Measurements from ENCODE around the gene CLDN17.

CLDN17 gene

GRCh38 chr21:30166705-30167104 is at the start of gene CLDN17:
TSS of gene CLDN17 (minus strand) at chr21:30166805. CDS start at chr21:30166617, 188 bp downstream.
- DNase-seq: no peak

GRCh38 chr21:30216041-30216723 is 49.6 kb upstream of the CLDN17 start, which contains the start of gene CLDN8:
TSS of gene CLDN8 (minus strand) at chr21:30216097. CDS start at chr21:30215925, 172 bp downstream.
- DNase-seq: no peak

- no peak for DNase-seq
These were observed 44.5 kb upstream of the CLDN17 start for GRCh38 chr21:30211071-30211470.

GRCh38 chr21:30209601-30210000 is 43.0 kb upstream of the CLDN17 start:
- DNase-seq: no peak

DNA sequence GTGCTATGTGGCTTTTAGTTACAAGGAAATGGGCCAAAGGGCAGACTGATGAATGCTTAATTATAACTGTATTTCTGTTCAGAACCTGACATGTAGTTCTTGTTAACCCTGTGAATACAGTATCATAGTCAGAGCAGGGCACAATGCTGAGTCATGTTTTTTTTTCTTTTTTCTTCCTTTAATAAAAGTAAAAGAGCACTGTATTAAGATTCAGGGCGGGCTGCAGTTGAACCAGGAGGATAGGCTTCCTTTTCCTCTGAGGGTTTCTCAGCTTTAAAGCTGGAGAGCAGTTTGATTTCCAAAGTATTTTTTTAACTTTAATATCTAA is 40.6 kb upstream of the CLDN17 start:
- no peak for DNase-seq

GRCh38 chr21:30206551-30207251 is 40.1 kb upstream of the CLDN17 start:
- no peak for DNase-seq

- DNase-seq: no peak
These were observed 33.4 kb upstream of the CLDN17 start for GRCh38 chr21:30200000-30200399.

- DNase-seq: no peak
These were observed 28.2 kb upstream of the CLDN17 start for GRCh38 chr21:30194701-30195299.

- DNase-seq: no peak
These were observed 26.6 kb upstream of the CLDN17 start for GRCh38 chr21:30193201-30193600.

- no peak for DNase-seq
These were observed 23.9 kb upstream of the CLDN17 start for GRCh38 chr21:30190554-30190953.

GRCh38 chr21:30189773-30190172 is 23.2 kb upstream of the CLDN17 start:
- no peak for DNase-seq

DNA sequence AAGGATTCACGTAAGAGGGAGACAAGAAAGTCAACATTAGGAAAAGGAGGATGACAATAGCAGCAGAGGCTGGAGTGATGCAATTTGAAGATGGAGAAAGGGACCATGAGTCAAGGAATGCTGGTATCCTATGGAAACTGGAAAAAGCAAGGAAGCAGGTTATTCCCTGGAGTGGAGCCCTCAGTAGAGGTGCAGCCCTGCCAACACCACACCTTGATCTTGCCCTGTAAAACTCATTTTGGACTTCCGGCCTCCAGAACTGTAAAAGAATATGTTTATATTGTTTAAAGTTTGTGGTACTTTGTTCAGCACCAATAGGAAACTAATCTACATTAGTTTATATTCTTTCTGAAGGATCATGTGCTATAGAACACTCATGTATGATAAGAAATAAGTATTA is 19.6 kb upstream of the CLDN17 start:
- no peak for DNase-seq

- no peak for DNase-seq
These were observed 1.5 kb upstream of the CLDN17 start for GRCh38 chr21:30168086-30168485.

DNA sequence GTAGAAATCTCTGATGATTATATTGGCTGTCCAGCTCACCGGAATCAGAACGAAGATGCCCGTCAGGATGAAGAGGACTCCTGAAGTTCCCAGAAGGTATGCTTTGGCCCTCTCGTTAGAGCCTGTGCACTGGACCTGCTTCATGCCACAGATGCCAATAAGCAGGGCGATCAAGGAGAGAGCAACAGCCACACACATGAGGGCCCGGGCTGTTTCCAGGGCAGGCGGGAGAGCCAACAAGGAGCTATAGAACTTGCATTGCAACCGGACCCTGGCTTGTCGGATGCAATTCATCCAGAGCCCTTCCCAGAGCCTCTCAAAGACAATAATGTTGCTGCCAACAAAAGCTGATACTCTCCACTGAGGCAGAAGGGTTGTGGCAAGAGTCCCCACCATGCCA is 434 bp downstream of the CLDN17 start:
- DNase-seq: no peak

DNA sequence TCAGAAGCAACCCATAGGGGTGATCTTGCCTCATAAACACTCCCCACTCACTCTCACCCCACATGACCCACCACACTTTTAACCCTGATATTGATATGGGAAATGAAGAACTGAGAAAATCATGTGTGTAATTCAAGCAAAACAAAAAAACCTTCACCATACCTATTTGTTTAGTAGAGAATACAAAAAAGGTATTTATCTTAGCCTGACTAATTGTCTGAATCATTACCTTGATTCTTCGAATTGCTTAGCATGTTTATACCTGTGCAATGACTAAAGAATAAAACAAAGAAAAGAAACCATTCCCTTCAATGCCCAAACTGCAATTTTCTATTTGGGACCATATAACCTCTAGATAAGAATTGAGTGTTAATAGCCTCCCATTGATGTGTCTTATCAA is 1.8 kb downstream of the CLDN17 start:
- DNase-seq: no peak

GRCh38 chr21:30153697-30154340 is 12.8 kb downstream of the CLDN17 start:
- DNase-seq: no peak

DNA sequence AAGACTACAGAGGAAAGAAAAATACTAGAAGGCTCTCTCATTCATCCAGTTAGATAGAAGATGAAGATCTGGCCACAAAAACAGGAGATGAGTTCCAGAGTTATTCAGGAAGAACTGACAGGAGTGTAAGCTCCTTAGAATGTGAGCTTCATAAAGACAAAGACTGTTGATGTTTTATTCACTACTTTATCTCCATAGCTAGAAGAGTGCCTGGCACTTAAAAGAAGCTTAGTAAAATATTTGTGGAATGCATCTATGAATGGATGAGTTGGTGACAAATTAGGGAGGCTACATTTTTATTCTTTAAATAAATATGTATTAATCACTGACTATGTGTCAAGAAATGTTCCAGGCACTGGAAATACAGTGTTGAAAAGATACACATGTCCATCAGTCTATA is 13.8 kb downstream of the CLDN17 start:
- no peak for DNase-seq

GRCh38 chr21:30148906-30149305 is 17.7 kb downstream of the CLDN17 start:
- no peak for DNase-seq

DNA sequence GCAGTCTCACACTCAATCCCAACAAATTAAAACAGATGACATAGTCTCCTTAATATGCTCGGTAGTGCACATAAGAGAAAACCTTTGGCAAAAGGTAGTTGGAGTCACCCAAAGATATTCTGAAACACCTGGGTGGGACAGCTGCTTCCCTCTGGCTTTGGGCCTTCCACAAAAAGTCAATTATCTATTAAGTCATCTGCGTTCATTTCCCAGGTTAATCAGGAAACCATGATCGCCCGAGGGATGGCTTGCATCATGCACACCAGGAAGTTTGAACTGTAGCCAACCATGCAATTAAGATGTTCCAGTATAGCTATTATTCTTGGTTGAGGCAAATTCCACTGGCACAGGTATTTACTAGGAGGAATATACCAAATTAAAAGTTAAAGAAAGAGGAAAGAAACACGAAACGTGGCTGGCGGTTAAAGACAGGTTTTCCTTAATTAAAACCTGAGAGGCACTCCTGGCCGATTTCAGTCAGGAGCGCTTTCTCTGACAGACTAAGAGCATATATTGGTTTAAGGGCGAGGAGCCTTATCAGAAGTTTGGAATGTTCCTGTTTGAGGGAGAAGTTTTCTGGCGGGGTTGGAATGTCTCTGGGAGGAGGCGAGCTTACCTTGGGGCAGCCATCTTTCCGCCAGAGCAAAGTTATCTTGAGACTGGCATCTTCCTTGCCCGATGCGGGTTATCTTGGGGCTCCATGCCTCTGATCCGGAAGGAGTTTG is 19.9 kb downstream of the CLDN17 start:
- no peak for DNase-seq

- no peak for DNase-seq
These were observed 28.1 kb downstream of the CLDN17 start for GRCh38 chr21:30138483-30138882.

GRCh38 chr21:30129246-30129645 is 37.4 kb downstream of the CLDN17 start:
- DNase-seq: no peak

DNA sequence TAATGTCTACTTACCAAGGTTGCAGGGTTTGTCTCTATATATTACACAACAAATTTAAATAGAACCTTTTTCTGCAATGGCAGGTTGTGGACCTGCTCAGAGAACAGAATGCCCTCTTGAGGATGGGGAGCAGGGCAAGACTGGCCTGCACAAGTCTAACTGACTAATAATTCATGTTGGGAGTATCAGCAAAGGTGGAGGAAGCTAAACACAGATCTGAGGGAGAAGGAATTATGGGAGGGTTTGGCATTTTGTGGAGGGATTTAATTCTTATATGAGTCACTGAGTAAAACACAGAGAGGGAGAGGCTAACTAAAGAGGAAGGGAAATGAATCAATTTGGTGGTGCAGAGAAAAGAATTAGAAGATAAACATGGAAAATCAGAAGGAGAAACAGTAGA is 40.0 kb downstream of the CLDN17 start:
- DNase-seq: no peak

GRCh38 chr21:30117631-30118030 is 49.0 kb downstream of the CLDN17 start:
- no peak for DNase-seq

All from CD4-positive, alpha-beta T cell treated with Interleukin-6 for 4 hours (primary cell).